ENCODE data around the gene LRRC46.

LRRC46 gene

GRCh38 chr17:47829870-47830269, 1.6 kb upstream of the LRRC46 start:
- in situ Hi-C loops (cut with HindIII; ENCODE audit: low sequenced_read_pairs): no loop called here

GRCh38 chr17:47830396-47831002, 971 bp upstream of the LRRC46 start:
- in situ Hi-C loops (cut with HindIII; ENCODE audit: low sequenced_read_pairs): no loop called here

GRCh38 chr17:47831934-47832327, 461 bp downstream of the LRRC46 start:
- in situ Hi-C loops (cut with HindIII; ENCODE audit: low sequenced_read_pairs): no loop called here

GRCh38 chr17:47834756-47835155, 3.3 kb downstream of the LRRC46 start:
- in situ Hi-C loops (cut with HindIII; ENCODE audit: low sequenced_read_pairs): no loop called here

GRCh38 chr17:47836601-47837000, 5.1 kb downstream of the LRRC46 start:
- in situ Hi-C loops (cut with HindIII; ENCODE audit: low sequenced_read_pairs): no loop called here

- in situ Hi-C loops (cut with HindIII; ENCODE audit: low sequenced_read_pairs): no loop called here
Measured at GRCh38 chr17:47837401-47838039, 6.0 kb downstream of the LRRC46 start.

GRCh38 chr17:47838636-47839035, 7.2 kb downstream of the LRRC46 start:
- in situ Hi-C loops (cut with HindIII; ENCODE audit: low sequenced_read_pairs): no loop called here

GRCh38 chr17:47839071-47839470, 7.6 kb downstream of the LRRC46 start:
- in situ Hi-C loops (cut with HindIII; ENCODE audit: low sequenced_read_pairs): no loop called here

- in situ Hi-C loops (cut with HindIII; ENCODE audit: low sequenced_read_pairs): no loop called here
Measured at GRCh38 chr17:47840001-47840741, 8.7 kb downstream of the LRRC46 start.

GRCh38 chr17:47840742-47841487, 9.4 kb downstream of the LRRC46 start, which contains the start of gene SCRN2:
Gene SCRN2, minus strand, starts transcription at chr17:47841273. Its CDS starts 430 bp downstream, at chr17:47840843.
- in situ Hi-C loops (cut with HindIII; ENCODE audit: low sequenced_read_pairs): no loop called here

- in situ Hi-C loops (cut with HindIII; ENCODE audit: low sequenced_read_pairs): no loop called here
Measured at GRCh38 chr17:47841488-47842291, 10.2 kb downstream of the LRRC46 start.

GRCh38 chr17:47843391-47843730, 11.9 kb downstream of the LRRC46 start:
- in situ Hi-C loops (cut with HindIII; ENCODE audit: low sequenced_read_pairs): no loop called here

- in situ Hi-C loops (cut with HindIII; ENCODE audit: low sequenced_read_pairs): no loop called here
Measured at GRCh38 chr17:47844227-47844626, 12.8 kb downstream of the LRRC46 start.

GRCh38 chr17:47844814-47845715, 13.6 kb downstream of the LRRC46 start:
- in situ Hi-C loops (cut with HindIII; ENCODE audit: low sequenced_read_pairs): no loop called here

- in situ Hi-C loops (cut with HindIII; ENCODE audit: low sequenced_read_pairs): no loop called here
Measured at GRCh38 chr17:47845716-47846075, 14.2 kb downstream of the LRRC46 start.

GRCh38 chr17:47846716-47847340, 15.4 kb downstream of the LRRC46 start:
- in situ Hi-C loops (cut with HindIII; ENCODE audit: low sequenced_read_pairs): no loop called here

- in situ Hi-C loops (cut with HindIII; ENCODE audit: low sequenced_read_pairs): no loop called here
Measured at GRCh38 chr17:47847341-47848197, 16.1 kb downstream of the LRRC46 start.

- in situ Hi-C loops (cut with HindIII; ENCODE audit: low sequenced_read_pairs): no loop called here
Measured at GRCh38 chr17:47848198-47848513, 16.7 kb downstream of the LRRC46 start.

GRCh38 chr17:47850373-47850691, 18.9 kb downstream of the LRRC46 start:
- in situ Hi-C loops (cut with HindIII; ENCODE audit: low sequenced_read_pairs): loop anchor here (25.0 kb wide), 1 partner anchor 112 kb away; the partner anchor contains the start of genes CDK5RAP3 and PRR15L
